HG03108 (cell line): ENCODE data around the gene CYBA.

Source experiments
- ATAC-seq: cut with Tn5 transposase; IDR thresholded peaks from one replicate; pipeline ENCODE4 v1.9.1; 2021; ENCODE audit warnings: moderate library complexity; ENCODE audit not compliant: unreplicated experiment

The CYBA gene

GRCh38 chr16:88631920-88632586, 18.8 kb downstream of the CYBA start:
- no peak for ATAC-seq

GRCh38 chr16:88631384-88631783, 19.5 kb downstream of the CYBA start:
- ATAC-seq: no peak

- ATAC-seq: no peak
Observed at GRCh38 chr16:88630941-88631340, 19.9 kb downstream of the CYBA start.

GRCh38 chr16:88630433-88630832, 20.4 kb downstream of the CYBA start:
- ATAC-seq: no peak

GRCh38 chr16:88629835-88630234, 21.0 kb downstream of the CYBA start:
- no peak for ATAC-seq

- ATAC-seq: no peak
Observed at GRCh38 chr16:88628512-88628974, 22.3 kb downstream of the CYBA start.

GRCh38 chr16:88627531-88628411, 23.1 kb downstream of the CYBA start:
- ATAC-seq: no peak

GRCh38 chr16:88626646-88627045, 24.2 kb downstream of the CYBA start:
- no peak for ATAC-seq

GRCh38 chr16:88624977-88625576, 25.8 kb downstream of the CYBA start:
- no peak for ATAC-seq

GRCh38 chr16:88624481-88624880, 26.4 kb downstream of the CYBA start:
- no peak for ATAC-seq

GRCh38 chr16:88623858-88624257, 27.0 kb downstream of the CYBA start:
- no peak for ATAC-seq

GRCh38 chr16:88622866-88623265, 28.0 kb downstream of the CYBA start:
- ATAC-seq: no peak

- no peak for ATAC-seq
Observed at GRCh38 chr16:88622125-88622524, 28.7 kb downstream of the CYBA start.

- no peak for ATAC-seq
Observed at GRCh38 chr16:88619859-88620815, 30.7 kb downstream of the CYBA start.

- no peak for ATAC-seq
Observed at GRCh38 chr16:88618956-88619667, 31.7 kb downstream of the CYBA start.

GRCh38 chr16:88618182-88618955, 32.5 kb downstream of the CYBA start:
- no peak for ATAC-seq

- ATAC-seq: no peak
Observed at GRCh38 chr16:88617268-88618031, 33.4 kb downstream of the CYBA start.

- ATAC-seq: no peak
Observed at GRCh38 chr16:88616736-88617135, 34.1 kb downstream of the CYBA start.

GRCh38 chr16:88616320-88616719, 34.5 kb downstream of the CYBA start:
- no peak for ATAC-seq
